ENCODE data around the gene CHST13. TPM values are rescaled to one million over a fixed set of nuclear protein-coding genes. Genes with fewer than 3 reads are reported as not detected.
"Not testable (repeated sequence)": the region's sequence is repeated elsewhere in the genome, so short reads cannot be mapped to it uniquely, and the experiment has no call there.

CHST13 gene
- total RNA-seq, 2 donors from 2014 or later = 0.60 to 0.74 TPM

GRCh38 chr3:126567696-126568438 is 43.9 kb downstream of the CHST13 start:
- ATAC-seq (peak; percentile 49 to 83), DNase-seq (no peak)

GRCh38 chr3:126568776-126569342 is 44.9 kb downstream of the CHST13 start:
- intact Hi-C loops (cut with DNase I) = no loop called here
- DNase-seq = no peak
- no peak for ATAC-seq

More at GRCh38 chr3:126567696-126568438, 43.9 kb downstream of the CHST13 start:
- intact Hi-C loops (cut with DNase I) = no loop called here

- no peak for DNase-seq
- intact Hi-C loops (cut with DNase I) = no loop called here
- ATAC-seq = no peak
These were observed 45.5 kb downstream of the CHST13 start for GRCh38 chr3:126569390-126569975.

- DNase-seq (no peak), ATAC-seq (no peak)
- intact Hi-C loops (cut with DNase I) = no loop called here
These were observed 46.2 kb downstream of the CHST13 start for GRCh38 chr3:126570103-126570541.

- no peak for DNase-seq
- intact Hi-C loops (cut with DNase I) = no loop called here
- ATAC-seq = no peak
These were observed 47.1 kb downstream of the CHST13 start for GRCh38 chr3:126571078-126571477.

- DNase-seq = no peak
- ATAC-seq = peak in 1 of 2 donors; percentile 71
- intact Hi-C loops (cut with DNase I) = no loop called here
These were observed 49.6 kb downstream of the CHST13 start for GRCh38 chr3:126573492-126574117.

- ATAC-seq = no peak
- intact Hi-C loops (cut with DNase I) = no loop called here
- DNase-seq = no peak
These were observed 53.3 kb downstream of the CHST13 start for GRCh38 chr3:126577261-126577660.

- no peak for ATAC-seq
- no peak for DNase-seq
- intact Hi-C loops (cut with DNase I) = no loop called here
These were observed 54.7 kb downstream of the CHST13 start for GRCh38 chr3:126578702-126579101.

- intact Hi-C loops (cut with DNase I) = no loop called here
- DNase-seq = no peak
These were observed 56.8 kb downstream of the CHST13 start for GRCh38 chr3:126580746-126581145.

GRCh38 chr3:126581569-126581968 is 57.6 kb downstream of the CHST13 start:
- ATAC-seq (no peak), DNase-seq (no peak)
- intact Hi-C loops (cut with DNase I) = no loop called here

More at GRCh38 chr3:126580746-126581145, 56.8 kb downstream of the CHST13 start:
- ATAC-seq = no peak

- intact Hi-C loops (cut with DNase I) = no loop called here
- DNase-seq = no peak
- ATAC-seq = no peak
These were observed 58.4 kb downstream of the CHST13 start for GRCh38 chr3:126582311-126582710.

- DNase-seq; intact Hi-C loops (cut with DNase I): not testable (repeated sequence)
These were observed 67.6 kb downstream of the CHST13 start for GRCh38 chr3:126591515-126591914.

More at GRCh38 chr3:126591515-126591914, 67.6 kb downstream of the CHST13 start:
- not testable (repeated sequence) for ATAC-seq

Other genes with a start within 250 kb of the CHST13 start
- gene KLF15, start 166.7 kb upstream of the CHST13 start, total RNA-seq = 10 to 100 TPM; 23.8 to 32.4 TPM
- not detected for gene CFAP100, start 129.2 kb upstream of the CHST13 start, total RNA-seq
- 10 to 100 TPM; 15.7 to 20.7 TPM for gene ZXDC, start 48.3 kb upstream of the CHST13 start, total RNA-seq
- not detected for gene UROC1, start 6.4 kb upstream of the CHST13 start, total RNA-seq
- not detected for gene C3orf22, start 34.8 kb downstream of the CHST13 start, total RNA-seq
- 1 to 10 TPM; 4.0 to 7.3 TPM for gene TXNRD3, start 131.0 kb downstream of the CHST13 start, total RNA-seq
- 1 to 10 TPM; 7.8 to 7.9 TPM for gene CHCHD6, start 180.1 kb downstream of the CHST13 start, total RNA-seq

Measured in left cardiac atrium (tissue), 4 donors.